GM12878 (cell line): ENCODE data around the gene CD207. TPM values are rescaled to one million over a fixed set of nuclear protein-coding genes. Genes with fewer than 3 reads are reported as not detected.
"Not testable (repeated sequence)": the region's sequence is repeated elsewhere in the genome, so short reads cannot be mapped to it uniquely, and the experiment has no call there.

Source experiments
- ATAC-seq: fragments of 200-7000 bp; cut with Tn5 transposase; 3 replicates; pipeline ENCODE4 v1.9.1; 2020; ENCODE audit warnings: mild to moderate bottlenecking, moderate library complexity
- BruUV-seq: library from RNA; stranded (reverse); fragments of 400-500 nt; replicated peaks from 2 replicates; lab custom pipeline; 2021; lab: Mats Ljungman, UMichigan
- CTCF ChIA-PET: fragments of 300-600 bp; sonication (Branson Sonifier 250); formaldehyde crosslinking; extraction: SDS; loops from one replicate; lab custom pipeline; 2021; ENCODE audit warnings: inconsistent platforms; lab: Yijun Ruan, JAX
- POLR2A ChIA-PET: fragments of 350-600 bp; formaldehyde crosslinking; extraction: SDS; loops from one replicate; lab custom pipeline; 2021; ENCODE audit warnings: inconsistent platforms; lab: Charles Lee
- RAD21 ChIA-PET: fragments of 300-600 bp; sonication (Branson Sonifier 250); formaldehyde crosslinking; loops from one replicate; lab custom pipeline; 2023; ENCODE audit warnings: antibody characterized with exemption; ENCODE audit not compliant: unreplicated experiment; lab: Charles Lee
- SMC1A ChIA-PET: fragments of 300-600 bp; sonication (Branson Sonifier 250); formaldehyde crosslinking; loops from one replicate; lab custom pipeline; 2023; ENCODE audit not compliant: unreplicated experiment, uncharacterized antibody; lab: Charles Lee
- DNase-seq: peaks from one replicate; pipeline ENCODE4 v3.0.0-alpha.2; 2011; ENCODE audit warnings: low read depth, low spot score
- FAIRE-seq: peaks from 3 replicates; lab custom pipeline; 2011; peaks lifted over from hg19 to GRCh38; lab: Jason Lieb, UNC
- H2AFZ ChIP-seq: 2 replicates; pipeline ENCODE4 v1.6.0; 2011; ENCODE audit warnings: low read depth, low read length, control low read depth; ENCODE audit not compliant: control insufficient read depth
- H3K27ac ChIP-seq: 2 replicates; pipeline ENCODE4 v1.5.1; 2011; ENCODE audit warnings: control low read depth; ENCODE audit not compliant: control insufficient read depth, insufficient read depth
- H3K27me3 ChIP-seq, 2 experiments: replicated peaks in 1 of 2; 2 replicates each; pipeline versions ENCODE4 v1.6.0 to v1.6.1; 2011; ENCODE audit warnings: low read length in 1 of 2; ENCODE audit not compliant: control insufficient read depth in 2 of 2, insufficient read depth in 2 of 2
- H3K36me3 ChIP-seq, 2 experiments: 2 replicates each; pipeline ENCODE4 v1.5.1; 2011; ENCODE audit warnings: low read length in 1 of 2; ENCODE audit not compliant: control insufficient read depth in 2 of 2, insufficient read depth in 2 of 2
- H3K4me1 ChIP-seq: 2 replicates; pipeline ENCODE4 v1.6.1; 2011; ENCODE audit warnings: mild to moderate bottlenecking, low read length, moderate library complexity, mixed read lengths; ENCODE audit not compliant: control insufficient read depth, insufficient read depth
- H3K4me2 ChIP-seq: 2 replicates; pipeline ENCODE4 v1.6.0; 2011; ENCODE audit warnings: control low read depth; ENCODE audit not compliant: control insufficient read depth, insufficient read depth
- H3K4me3 ChIP-seq: fragments of 200-600 bp; sonication (generic); 2 replicates; pipeline ENCODE4 v1.5.1; 2016
- H3K79me2 ChIP-seq: 2 replicates; pipeline ENCODE4 v1.6.0; 2011; ENCODE audit warnings: low read length; ENCODE audit not compliant: control insufficient read depth, insufficient read depth
- H3K9ac ChIP-seq: 2 replicates; pipeline ENCODE4 v1.8.0; 2011; ENCODE audit warnings: low read length, control low read depth, mixed read lengths; ENCODE audit not compliant: control insufficient read depth, insufficient read depth
- H3K9me3 ChIP-seq: replicated peaks from 3 replicates; pipeline ENCODE4 v1.5.1; 2011; ENCODE audit warnings: mild to moderate bottlenecking, low read length; ENCODE audit not compliant: control insufficient read depth, insufficient read depth
- H4K20me1 ChIP-seq: 2 replicates; pipeline ENCODE4 v1.6.0; 2011; ENCODE audit not compliant: control insufficient read depth, insufficient read depth
- WGBS: methylation state at CpG from one replicate; pipeline ENCODE4 v1.1.6; 2016; ENCODE audit warnings: low lambda C conversion rate; ENCODE audit not compliant: insufficient replicate concordance, insufficient coverage; ENCODE audit errors: missing lambda C conversion rate; 5-methylcytosine and 5-hydroxymethylcytosine counted together
- in situ Hi-C: fragments of 300-500 bp; cut with MboI; formaldehyde crosslinking; loops from 9 replicates; pipeline ENCODE4 v1.14.3; 2018; ENCODE audit warnings: mixed read lengths
- intact Hi-C: fragments of 100-400 bp; cut with micrococcal nuclease; formaldehyde crosslinking; loops from one replicate; pipeline ENCODE4 v1.14.2; 2022; ENCODE audit not compliant: unreplicated experiment
- polyA plus RNA-seq, 11 experiments: library from polyadenylated mRNA; depleted of rRNA in 4 of 11; unstranded in 6 of 11; stranded (reverse) in 5 of 11; fragments of >200 nt; fragmentation: Nextera tagmentation in 4 of 11; fragmentation: Illumina TruSeq in 1 of 11; extraction: Ambion mirVana in 4 of 11; extraction: Trizol in 1 of 11; gene quantifications; 1 replicate in 1 of 11; 2 replicates in 10 of 11; pipeline versions ENCODE4 v1.2.1 to v1.2.3, GENCODE V29; 2011 to 2016; ENCODE audit warnings: inconsistent platforms in 2 of 11, missing spikeins in 2 of 11, low read depth in 1 of 11
- total RNA-seq, 4 experiments: library from RNA; depleted of rRNA in 3 of 4; stranded (reverse); fragments of >200 nt in 3 of 4; fragmentation: Illumina TruSeq in 1 of 4; extraction: Trizol in 1 of 4; gene quantifications; 2 replicates each; pipeline versions ENCODE4 v1.2.1 to v1.2.3, GENCODE V29; 2013 to 2021

Gene CD207
- total and polyA plus RNA-seq, 10 of the 15 experiments (the other 5 are each of a cell fraction or from before 2014, with no cell fraction given): not detected

DNA sequence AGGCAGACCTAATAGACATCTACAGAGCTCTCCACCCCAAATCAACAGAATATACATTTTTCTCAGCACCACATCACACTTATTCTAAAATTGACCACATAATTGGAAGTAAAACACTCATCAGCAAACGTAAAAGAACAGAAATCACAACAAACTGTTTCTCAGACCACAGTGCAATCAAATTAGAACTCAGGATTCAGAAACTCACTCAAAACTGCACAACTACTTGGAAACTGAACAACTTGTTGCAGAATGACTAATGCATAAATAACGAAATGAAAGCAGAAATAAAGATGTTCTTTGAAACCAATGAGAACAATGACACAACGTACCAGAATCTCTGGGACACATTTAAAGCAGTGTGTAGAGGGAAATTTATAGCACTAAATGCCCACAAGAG lies 42.9 kb upstream of the CD207 start:
- H3K9me3 ChIP-seq, DNase-seq, BruUV-seq, H3K27ac ChIP-seq, H2AFZ ChIP-seq, H3K4me1 ChIP-seq, POLR2A ChIA-PET, H4K20me1 ChIP-seq, SMC1A ChIA-PET, H3K9ac ChIP-seq, H3K27me3 ChIP-seq, FAIRE-seq, in situ Hi-C loops, H3K4me3 ChIP-seq, H3K4me2 ChIP-seq, ATAC-seq, intact Hi-C loops, H3K79me2 ChIP-seq, RAD21 ChIA-PET, H3K36me3 ChIP-seq: not testable (repeated sequence)
- CTCF ChIA-PET: interaction anchor here (1.5 kb wide), 1 partner anchor 16 kb away, joined by 4 read pairs; no protein-coding TSS in a partner anchor
- 0% methylated on average over 3 of the region's 3 CpGs for WGBS

- in situ Hi-C loops, H3K9me3 ChIP-seq, H3K27me3 ChIP-seq, H3K36me3 ChIP-seq, H2AFZ ChIP-seq, CTCF ChIA-PET, H4K20me1 ChIP-seq, intact Hi-C loops, BruUV-seq, ATAC-seq, H3K4me3 ChIP-seq, H3K4me1 ChIP-seq, H3K79me2 ChIP-seq, H3K4me2 ChIP-seq, DNase-seq, H3K27ac ChIP-seq, POLR2A ChIA-PET, H3K9ac ChIP-seq, FAIRE-seq: not testable (repeated sequence)
- 17% methylated on average over 9 of the region's 9 CpGs for WGBS
- RAD21 ChIA-PET: interaction anchor here (0.7 kb wide), 1 partner anchor 97 kb away, joined by 4 read pairs; no protein-coding TSS in a partner anchor
- SMC1A ChIA-PET: interaction anchor here (1.1 kb wide), 1 partner anchor 90 kb away, joined by 3 read pairs; no protein-coding TSS in a partner anchor
Measured at GRCh38 chr2:70876138-70876537, 40.5 kb upstream of the CD207 start.
